ENCODE data around the gene LRRC7. TPM values are rescaled to one million over a fixed set of nuclear protein-coding genes. Genes with fewer than 3 reads are reported as not detected.

Gene LRRC7
- total RNA-seq, 1 experiment from 2014 or later = 0.14 TPM

GRCh38 chr1:69589799-69590198, 22.1 kb downstream of the LRRC7 start:
- BruUV-seq (replicated peaks) = no TSS peak
- intact Hi-C loops (cut with micrococcal nuclease; ENCODE audit: unreplicated experiment) = no loop called here
- Mint-ChIP-seq H3K27me3 (ENCODE audit: unreplicated experiment) (no peaks in the 10 kb centered on the region), H3K9me3 (ENCODE audit: low read depth, unreplicated experiment) (no peaks in the 10 kb centered on the region), H3K27ac (ENCODE audit: unreplicated experiment) (no peak overlapping the region), H3K4me1 (ENCODE audit: low read depth, unreplicated experiment) (no peaks in the 10 kb centered on the region), H3K4me3 (ENCODE audit: low read depth, unreplicated experiment) (no peak overlapping the region), H3K36me3 (ENCODE audit: insufficient read depth, unreplicated experiment) (no peaks in the 10 kb centered on the region)
- TF ChIP-seq CTCF (IDR thresholded peaks at IDR 0.05; ENCODE audit: unreplicated experiment) = no peak
- CTCF ChIA-PET = interaction anchor here (0.7 kb wide), 1 partner anchor 23 kb away, joined by 3 read pairs; no protein-coding TSS in a partner anchor
- DNase-seq = no peak

- TF ChIP-seq CTCF (IDR thresholded peaks at IDR 0.05; ENCODE audit: unreplicated experiment) = no peak
- intact Hi-C loops (cut with micrococcal nuclease; ENCODE audit: unreplicated experiment) = no loop called here
- CTCF ChIA-PET = interaction anchor here (0.6 kb wide), 1 partner anchor 309 kb away, joined by 4 read pairs; no protein-coding TSS in a partner anchor
- no peaks in the 10 kb centered on the region for H3K36me3 Mint-ChIP-seq (ENCODE audit: insufficient read depth, unreplicated experiment)
- no peak overlapping the region for H3K4me3 Mint-ChIP-seq (ENCODE audit: low read depth, unreplicated experiment)
- no TSS peak for BruUV-seq (replicated peaks)
- DNase-seq = no peak
- H3K9me3 Mint-ChIP-seq (ENCODE audit: low read depth, unreplicated experiment) = no peaks in the 10 kb centered on the region
- no peaks in the 10 kb centered on the region for H3K27me3 Mint-ChIP-seq (ENCODE audit: unreplicated experiment)
- no peak overlapping the region for H3K27ac Mint-ChIP-seq (ENCODE audit: unreplicated experiment)
- no peaks in the 10 kb centered on the region for H3K4me1 Mint-ChIP-seq (ENCODE audit: low read depth, unreplicated experiment)
Observed at GRCh38 chr1:69592341-69592740, 24.6 kb downstream of the LRRC7 start.

- Mint-ChIP-seq H3K4me1 (ENCODE audit: low read depth, unreplicated experiment) (no peaks in the 10 kb centered on the region), H3K36me3 (ENCODE audit: insufficient read depth, unreplicated experiment) (no peaks in the 10 kb centered on the region), H3K27me3 (ENCODE audit: unreplicated experiment) (no peaks in the 10 kb centered on the region), H3K4me3 (ENCODE audit: low read depth, unreplicated experiment) (no peak overlapping the region), H3K9me3 (ENCODE audit: low read depth, unreplicated experiment) (no peaks in the 10 kb centered on the region), H3K27ac (ENCODE audit: unreplicated experiment) (no peak overlapping the region)
- CTCF ChIA-PET = no interaction called here
- intact Hi-C loops (cut with micrococcal nuclease; ENCODE audit: unreplicated experiment) = no loop called here
- BruUV-seq (replicated peaks) = no TSS peak
- no peak for DNase-seq
- TF ChIP-seq CTCF (IDR thresholded peaks at IDR 0.05; ENCODE audit: unreplicated experiment) = no peak
Observed at GRCh38 chr1:69595486-69595885, 27.8 kb downstream of the LRRC7 start.

- CTCF ChIA-PET = no interaction called here
- no peak for DNase-seq
- H3K4me1 Mint-ChIP-seq (ENCODE audit: low read depth, unreplicated experiment) = no peaks in the 10 kb centered on the region
- H3K36me3 Mint-ChIP-seq (ENCODE audit: insufficient read depth, unreplicated experiment) = no peaks in the 10 kb centered on the region
- no peak overlapping the region for H3K4me3 Mint-ChIP-seq (ENCODE audit: low read depth, unreplicated experiment)
- TF ChIP-seq CTCF (IDR thresholded peaks at IDR 0.05; ENCODE audit: unreplicated experiment) = no peak
- no TSS peak for BruUV-seq (replicated peaks)
- no peaks in the 10 kb centered on the region for H3K9me3 Mint-ChIP-seq (ENCODE audit: low read depth, unreplicated experiment)
- no peak overlapping the region for H3K27ac Mint-ChIP-seq (ENCODE audit: unreplicated experiment)
- intact Hi-C loops (cut with micrococcal nuclease; ENCODE audit: unreplicated experiment) = no loop called here
- no peaks in the 10 kb centered on the region for H3K27me3 Mint-ChIP-seq (ENCODE audit: unreplicated experiment)
Observed at GRCh38 chr1:69611316-69611715, 43.6 kb downstream of the LRRC7 start.
